NT2/D1 (cell line): Measurements from ENCODE around the gene S100PBP.

ENCODE experiments used
- DNase-seq: peaks from one replicate; pipeline ENCODE4 v3.0.0-alpha.2; 2011; ENCODE audit warnings: low read depth, low spot score
- H3K27me3 ChIP-seq: 2 replicates; pipeline ENCODE4 v1.6.0; 2011; ENCODE audit warnings: mild to moderate bottlenecking; ENCODE audit not compliant: insufficient read length, insufficient read depth
- H3K36me3 ChIP-seq: 2 replicates; pipeline ENCODE4 v1.6.1; 2011; ENCODE audit warnings: mild to moderate bottlenecking, low read length, mixed read lengths; ENCODE audit not compliant: insufficient read depth, insufficient read length
- H3K4me1 ChIP-seq: 2 replicates; pipeline ENCODE4 v1.5.1; 2011; ENCODE audit not compliant: insufficient read depth, insufficient read length
- H3K4me3 ChIP-seq: 2 replicates; pipeline ENCODE4 v1.5.1; 2011; ENCODE audit warnings: low read depth; ENCODE audit not compliant: insufficient read length
- H3K9ac ChIP-seq: 2 replicates; pipeline ENCODE4 v1.6.0; 2011; ENCODE audit warnings: low read depth; ENCODE audit not compliant: insufficient read length
- H3K9me3 ChIP-seq: 2 replicates; pipeline ENCODE4 v1.5.1; 2011; ENCODE audit warnings: mild to moderate bottlenecking, low read length; ENCODE audit not compliant: insufficient read depth
- SUZ12 ChIP-seq: IDR thresholded peaks from 2 replicates; pipeline ENCODE4 v1.6.1; 2011; ENCODE audit not compliant: insufficient read length, insufficient read depth; ENCODE audit errors: extremely low read depth
- YY1 ChIP-seq: IDR thresholded peaks from 2 replicates; pipeline ENCODE4 v1.6.1; 2011; ENCODE audit not compliant: insufficient read length, insufficient read depth
- ZNF274 ChIP-seq: IDR thresholded peaks from 2 replicates; pipeline ENCODE4 v1.6.1; 2011; ENCODE audit warnings: mild to moderate bottlenecking, low read depth, low read length

S100PBP gene

DNA sequence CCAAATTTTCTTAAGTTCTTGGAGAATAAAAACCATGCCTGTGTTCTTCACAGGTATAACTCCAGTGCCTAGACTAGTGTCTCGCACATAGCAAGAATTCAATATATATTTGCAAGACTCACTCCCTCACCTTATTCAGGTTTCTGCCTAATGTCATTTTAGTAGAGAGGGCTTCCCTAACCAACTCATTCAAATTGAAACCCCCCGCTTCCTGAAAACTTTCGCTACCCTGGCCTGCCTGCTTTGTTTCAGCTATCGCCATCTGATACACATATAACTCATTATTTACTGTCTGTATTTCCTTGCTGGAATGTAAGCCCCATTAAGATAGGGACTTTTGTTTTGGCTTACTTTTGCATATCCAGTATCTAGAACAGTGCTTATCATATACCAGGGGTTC is 8.9 kb upstream of the S100PBP start:
- Histone ChIP-seq H3K27me3 (no peaks in the 10 kb centered on the region), H3K4me3 (no peak overlapping the region), H3K9me3 (peaks cover 26% of the 10 kb centered on the region), H3K9ac (no peak overlapping the region), H3K36me3 (peaks cover 77% of the 10 kb centered on the region), H3K4me1 (peaks cover 11% of the 10 kb centered on the region)
- no peak for TF ChIP-seq YY1
- no peak for TF ChIP-seq SUZ12
- no peak for TF ChIP-seq ZNF274
- no peak for DNase-seq

- H3K36me3 ChIP-seq, result peaks cover 88% of the 10 kb centered on the region
- TF ChIP-seq SUZ12, result no peak
- TF ChIP-seq ZNF274, result no peak
- no peak for TF ChIP-seq YY1
These were observed 7.1 kb upstream of the S100PBP start for GRCh38 chr1:32810358-32810757.

GRCh38 chr1:32811265-32811664 is 6.2 kb upstream of the S100PBP start:
- peaks cover 80% of the 10 kb centered on the region for H3K36me3 ChIP-seq
- no peak for DNase-seq

More at GRCh38 chr1:32810358-32810757, 7.1 kb upstream of the S100PBP start:
- H3K4me3 ChIP-seq, result no peak overlapping the region
- no peak for DNase-seq
- H3K9ac ChIP-seq, result no peak overlapping the region
- no peaks in the 10 kb centered on the region for H3K27me3 ChIP-seq
- peaks cover 19% of the 10 kb centered on the region for H3K9me3 ChIP-seq
- peaks cover 14% of the 10 kb centered on the region for H3K4me1 ChIP-seq

GRCh38 chr1:32811917-32812316 is 5.5 kb upstream of the S100PBP start:
- Histone ChIP-seq H3K36me3 (peaks cover 74% of the 10 kb centered on the region), H3K9me3 (peaks cover 3% of the 10 kb centered on the region; the same call in 1 of the 2 replicates), H3K27me3 (no peaks in the 10 kb centered on the region), H3K9ac (no peak overlapping the region), H3K4me1 (peaks cover 14% of the 10 kb centered on the region), H3K4me3 (no peak overlapping the region)
- TF ChIP-seq SUZ12 (no peak), YY1 (no peak), ZNF274 (no peak)
- DNase-seq, result no peak

More at GRCh38 chr1:32811265-32811664, 6.2 kb upstream of the S100PBP start:
- Histone ChIP-seq H3K9ac (no peak overlapping the region), H3K27me3 (no peaks in the 10 kb centered on the region), H3K9me3 (peaks cover 10% of the 10 kb centered on the region), H3K4me3 (no peak overlapping the region), H3K4me1 (peaks cover 14% of the 10 kb centered on the region)
- TF ChIP-seq YY1 (no peak), ZNF274 (no peak), SUZ12 (no peak)

DNA sequence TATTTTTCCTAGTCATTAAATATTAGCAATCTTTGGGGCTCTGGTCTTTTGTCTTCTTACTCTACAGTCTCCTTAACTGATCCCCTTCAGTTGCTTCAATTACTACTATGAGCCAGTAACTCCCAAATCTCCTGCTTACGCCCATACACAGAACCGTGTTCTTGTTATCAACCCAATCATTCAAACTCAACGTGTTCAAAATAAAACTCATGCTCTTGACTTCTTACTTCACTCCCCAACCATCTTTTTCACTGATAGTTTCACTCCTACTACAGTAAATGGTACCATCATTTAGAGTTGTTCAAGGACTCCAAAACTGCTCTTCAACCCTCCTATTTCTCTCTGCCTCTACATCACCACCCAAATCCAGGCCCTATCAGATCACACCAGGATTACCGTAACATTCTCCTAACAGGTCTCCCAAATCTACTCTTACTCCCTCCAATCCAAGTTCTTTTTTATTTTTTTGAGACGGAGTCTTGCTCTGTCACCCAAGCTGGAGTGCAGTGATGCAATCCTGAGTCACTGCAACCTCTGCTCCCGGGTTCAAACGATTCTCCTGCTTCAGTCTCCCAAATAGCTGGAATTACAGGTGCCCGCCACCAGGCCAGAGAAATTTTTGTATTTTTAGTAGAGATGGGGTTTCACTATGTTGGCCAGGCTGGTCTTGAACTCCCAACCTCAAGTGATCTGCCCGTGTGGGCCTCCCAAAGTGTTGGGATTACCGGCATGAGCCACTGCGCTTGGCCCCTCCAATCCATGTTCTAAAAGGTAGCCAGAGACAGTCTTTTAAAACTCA is 3.3 kb upstream of the S100PBP start:
- TF ChIP-seq ZNF274 (no peak), SUZ12 (no peak), YY1 (no peak)
- no peaks in the 10 kb centered on the region for H3K9me3 ChIP-seq
- H3K36me3 ChIP-seq, result peaks cover 52% of the 10 kb centered on the region
- DNase-seq, result no peak
- H3K4me3 ChIP-seq, result no peak overlapping the region
- peaks cover 14% of the 10 kb centered on the region for H3K4me1 ChIP-seq
- H3K9ac ChIP-seq, result no peak overlapping the region
- no peaks in the 10 kb centered on the region for H3K27me3 ChIP-seq

DNA sequence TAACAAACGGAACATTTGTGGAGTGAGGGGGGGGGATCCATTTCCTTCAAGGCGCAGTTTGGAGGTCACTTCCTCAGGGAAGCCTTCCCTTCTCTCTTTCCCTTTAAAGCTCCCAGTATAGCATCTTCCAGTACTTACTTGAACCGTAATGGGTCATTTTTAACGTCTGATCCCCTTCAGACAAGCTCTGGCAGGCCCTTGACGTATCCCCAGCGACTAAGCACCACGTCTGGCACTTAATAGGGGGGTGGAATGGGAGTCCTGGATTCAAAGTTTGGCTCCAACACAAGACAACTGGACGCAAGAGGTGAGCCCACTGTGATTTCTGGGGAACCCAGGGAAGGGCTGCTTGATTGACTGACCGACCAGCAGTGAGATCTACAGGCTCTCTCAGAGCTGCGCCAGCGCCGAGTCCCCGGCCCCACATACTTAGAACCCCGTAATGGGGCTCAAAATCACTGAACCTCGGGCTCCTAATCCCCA is 736 bp upstream of the S100PBP start:
- Histone ChIP-seq H3K9me3 (no peaks in the 10 kb centered on the region), H3K27me3 (no peaks in the 10 kb centered on the region), H3K36me3 (peaks cover 35% of the 10 kb centered on the region), H3K4me3 (peak overlapping the region; percentile 94), H3K9ac (peak overlapping the region; percentile 90), H3K4me1 (peaks cover 11% of the 10 kb centered on the region)
- TF ChIP-seq ZNF274 (no peak), SUZ12 (no peak), YY1 (no peak)
- no peak for DNase-seq
